Activated CD8-positive, alpha-beta memory T cell treated with anti-CD3 and anti-CD28 coated beads, Interleukin-2, amount 50 U/mL, for 1 hour (primary cell): ENCODE measurements around the gene SMIM21.

Experiments
- DNase-seq: peaks from one replicate; pipeline ENCODE4 v3.0.0-alpha.2; 2020; ENCODE audit errors: extremely low read depth

The SMIM21 gene

GRCh38 chr18:75377258-75377657 lies 50.2 kb downstream of the SMIM21 start:
- DNase-seq: no peak

GRCh38 chr18:75376004-75376403 lies 51.5 kb downstream of the SMIM21 start:
- no peak for DNase-seq

DNA sequence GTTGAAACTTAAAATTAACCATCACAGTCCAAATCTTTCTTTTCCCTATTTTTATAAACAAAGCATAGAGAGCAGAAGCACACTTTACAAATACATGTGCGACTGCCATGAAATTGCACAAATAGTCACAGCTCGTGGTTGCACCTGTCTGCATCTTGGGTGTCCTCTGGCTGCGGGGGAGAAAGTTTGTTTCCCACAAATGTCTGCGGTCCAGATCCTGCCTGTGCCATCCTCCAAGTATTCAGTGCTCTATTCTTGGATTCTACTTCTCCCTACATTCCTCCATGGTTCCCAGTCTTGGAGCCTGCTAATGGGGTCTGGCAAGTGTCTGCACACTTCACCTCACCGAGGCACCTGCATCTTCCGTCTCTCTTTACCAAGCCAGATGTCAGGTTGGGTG lies 52.2 kb downstream of the SMIM21 start:
- no peak for DNase-seq

GRCh38 chr18:75374466-75374865 lies 53.0 kb downstream of the SMIM21 start:
- DNase-seq: no peak

DNA sequence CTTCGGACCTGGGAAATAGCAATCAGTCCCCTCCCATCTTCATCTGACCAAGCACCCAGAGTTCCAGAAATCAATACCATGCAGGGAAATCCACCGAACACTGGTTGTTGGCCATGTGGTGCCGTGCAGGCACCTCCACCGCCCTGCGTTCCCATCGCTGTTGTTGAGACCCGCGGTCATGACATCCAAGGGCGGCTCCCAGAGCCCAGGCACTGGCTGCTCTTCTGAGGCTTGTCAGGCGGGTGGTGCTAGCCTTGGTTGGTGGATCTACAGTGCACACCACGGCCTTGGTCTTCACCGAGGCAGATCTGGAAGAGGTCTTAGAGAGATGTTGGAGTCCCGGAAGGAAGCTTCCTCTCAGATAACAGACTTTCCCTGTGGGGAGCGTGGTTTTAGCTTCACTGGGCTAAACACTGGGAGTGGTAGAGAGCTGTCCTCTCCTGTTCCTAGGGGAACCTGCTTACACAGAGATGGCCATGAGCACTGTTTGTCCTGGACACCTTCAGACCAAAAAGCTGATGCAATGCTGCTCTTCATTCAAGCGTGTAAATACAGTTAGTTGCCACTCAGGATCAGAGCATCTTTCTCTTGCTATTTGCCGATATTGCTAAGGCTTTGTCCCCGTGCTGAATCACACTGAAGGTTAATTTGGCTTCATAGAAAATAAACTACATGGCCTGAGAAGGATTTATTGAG lies 58.3 kb downstream of the SMIM21 start:
- no peak for DNase-seq

- no peak for DNase-seq
Measured at GRCh38 chr18:75365837-75366236, 61.7 kb downstream of the SMIM21 start.

DNA sequence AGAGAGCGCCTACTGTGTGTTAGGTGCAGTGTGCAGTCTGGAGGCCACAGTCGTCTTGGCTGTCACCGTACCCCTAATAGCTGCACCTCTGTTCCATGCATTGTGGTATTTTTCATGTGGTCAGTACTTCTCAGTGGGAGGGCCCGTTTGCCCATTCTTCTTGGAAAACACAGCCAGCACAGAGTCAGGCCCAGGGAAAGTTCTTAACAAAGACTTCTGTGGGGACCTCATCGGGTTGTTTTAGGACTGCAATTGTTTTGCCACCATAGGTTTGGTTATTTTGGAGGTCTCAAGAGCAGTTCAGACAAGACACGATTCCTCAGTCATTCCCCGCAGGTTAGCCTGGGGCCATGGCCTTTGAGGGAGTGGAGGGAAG lies 62.3 kb downstream of the SMIM21 start:
- DNase-seq: no peak

DNA sequence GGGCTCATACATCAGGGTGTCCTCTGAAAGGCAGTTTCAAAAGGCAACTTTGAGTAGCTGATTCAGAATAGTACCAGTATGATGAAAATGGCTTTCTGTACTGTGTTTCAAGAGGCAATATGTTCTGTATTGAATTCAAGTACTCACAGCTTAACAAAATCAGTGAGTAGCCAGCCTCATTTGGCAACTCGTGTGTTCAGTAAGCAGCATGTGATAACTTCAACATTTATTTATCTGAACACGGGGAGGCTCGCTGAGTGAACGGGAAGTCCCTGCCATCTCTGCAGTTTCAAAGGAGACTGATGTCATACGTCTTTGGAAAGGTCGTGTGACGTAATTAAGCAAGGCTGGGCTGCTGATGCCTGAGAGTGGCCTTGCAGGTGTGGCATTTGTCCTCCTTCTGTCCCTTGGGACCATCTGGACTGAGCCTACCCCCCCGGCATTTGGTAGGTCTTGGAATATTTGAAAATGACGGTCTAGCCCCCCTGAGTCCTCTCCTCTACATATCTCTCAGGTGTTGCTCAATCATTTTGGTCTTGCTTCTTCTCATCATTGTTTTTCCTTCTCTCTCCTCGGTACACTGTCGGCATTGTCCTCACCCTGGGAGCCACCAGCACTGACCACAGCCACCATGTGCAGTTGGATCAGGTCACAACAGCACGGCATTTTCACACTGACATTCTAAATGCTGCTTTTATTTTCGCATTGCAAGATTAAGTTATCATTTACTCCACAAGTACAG lies 62.8 kb downstream of the SMIM21 start:
- no peak for DNase-seq

DNA sequence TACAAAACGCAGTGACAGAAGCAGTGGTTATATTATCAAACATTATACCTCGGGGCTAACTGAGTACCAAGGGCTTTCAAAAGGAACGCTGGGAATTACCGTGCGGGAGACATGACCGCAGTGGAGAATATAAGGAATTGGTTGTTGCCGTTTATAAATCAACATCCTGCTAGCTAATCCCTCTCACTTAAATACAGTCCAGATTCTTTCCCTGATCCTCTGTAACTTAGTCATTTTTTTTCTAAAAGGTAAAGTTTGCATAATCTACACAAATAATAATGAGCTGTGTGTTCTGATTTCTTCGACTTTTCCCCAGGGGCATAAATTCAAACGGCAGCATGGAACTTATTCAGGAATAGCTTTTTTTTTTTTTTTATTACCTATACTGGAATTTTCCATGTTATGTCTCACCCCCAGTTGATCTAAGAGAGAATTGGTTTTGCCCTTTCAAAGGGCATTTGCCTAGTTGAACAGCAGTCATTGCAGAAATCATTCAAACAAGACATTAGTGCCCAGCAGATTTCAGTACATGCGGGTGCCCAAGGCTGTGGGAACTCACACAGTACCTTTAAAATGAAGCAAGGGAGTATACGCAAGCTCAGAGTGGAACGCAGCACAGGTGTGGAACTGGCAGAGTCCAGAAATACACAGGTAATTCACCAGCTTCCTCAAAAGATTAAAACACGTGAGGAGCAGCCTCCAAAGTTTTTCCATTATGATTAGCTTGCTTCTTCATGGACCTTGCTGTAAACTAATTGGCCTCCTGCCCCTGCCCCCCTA lies 63.9 kb downstream of the SMIM21 start:
- no peak for DNase-seq

GRCh38 chr18:75362435-75362834 lies 65.1 kb downstream of the SMIM21 start:
- DNase-seq: no peak

DNA sequence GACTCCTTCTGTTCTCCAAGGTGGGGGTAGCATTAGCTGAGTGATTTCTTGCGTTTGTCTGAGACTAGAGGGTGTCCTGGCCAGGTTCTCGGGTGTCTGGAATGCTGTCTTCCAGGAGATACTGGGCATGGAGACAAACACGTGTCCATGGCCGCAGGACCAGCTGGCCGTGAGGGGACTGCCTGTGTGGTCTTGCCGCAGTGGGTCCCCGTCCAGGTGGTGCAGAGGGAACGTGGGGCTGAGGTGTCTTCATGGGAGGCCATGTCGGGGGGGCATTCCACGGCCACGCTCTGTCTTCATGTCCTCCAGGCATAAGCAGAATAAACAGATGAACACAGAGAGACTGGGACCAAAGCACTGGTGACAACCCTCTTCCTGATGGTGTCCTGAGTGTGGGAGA lies 66.6 kb downstream of the SMIM21 start:
- DNase-seq: no peak

DNA sequence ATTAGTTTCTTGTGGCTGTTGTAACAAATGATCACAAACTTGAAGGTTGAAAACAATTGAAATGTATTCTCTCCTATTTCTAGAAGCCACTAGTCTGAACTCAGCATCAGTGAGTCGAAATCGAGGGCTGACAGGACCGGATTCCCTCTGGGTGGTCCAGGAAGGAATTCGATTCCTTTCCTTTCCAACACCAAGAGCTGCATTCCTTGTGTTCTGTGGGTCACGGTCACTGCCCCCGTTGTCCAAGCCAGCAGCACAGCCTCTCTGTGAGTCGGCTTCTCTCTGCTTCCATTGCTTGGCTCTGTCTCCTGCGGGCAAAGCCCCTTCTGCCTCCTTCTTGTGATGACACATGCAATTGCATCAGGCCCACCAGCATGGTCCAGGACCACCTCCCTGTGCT lies 67.3 kb downstream of the SMIM21 start:
- DNase-seq: no peak
